Retina (tissue), 1 donor: Measurements from ENCODE around the gene KCTD3.

ENCODE experiments used
- DNase-seq: peaks from one replicate; pipeline ENCODE4 v3.0.0-alpha.2; 2016

The KCTD3 gene

GRCh38 chr1:215661033-215661432 lies 93.9 kb downstream of the KCTD3 start:
- DNase-seq, result no peak

- DNase-seq, result no peak
Measured at GRCh38 chr1:215665215-215665614, 98.1 kb downstream of the KCTD3 start.

- DNase-seq, result no peak
Measured at GRCh38 chr1:215667761-215668160, 100.7 kb downstream of the KCTD3 start.

GRCh38 chr1:215669806-215670491 lies 102.8 kb downstream of the KCTD3 start:
- DNase-seq, result no peak
